B cell (primary cell): ENCODE measurements around the gene TNIP1.

Experiments used
- EZH2 ChIP-seq: IDR thresholded peaks from 2 replicates; pipeline ENCODE4 v1.6.1; 2012; ENCODE audit warnings: borderline replicate concordance, low read depth, mild to moderate bottlenecking, moderate library complexity, low read length; ENCODE audit not compliant: insufficient read depth, poor library complexity, severe bottlenecking
- TF ChIP-seq, protein P1 (sequence below): fragments of 200-600 bp; IDR thresholded peaks from one replicate; pipeline ENCODE4 v1.8.0; 2022; ENCODE audit warnings: antibody characterized with exemption, mild to moderate bottlenecking

DNA sequence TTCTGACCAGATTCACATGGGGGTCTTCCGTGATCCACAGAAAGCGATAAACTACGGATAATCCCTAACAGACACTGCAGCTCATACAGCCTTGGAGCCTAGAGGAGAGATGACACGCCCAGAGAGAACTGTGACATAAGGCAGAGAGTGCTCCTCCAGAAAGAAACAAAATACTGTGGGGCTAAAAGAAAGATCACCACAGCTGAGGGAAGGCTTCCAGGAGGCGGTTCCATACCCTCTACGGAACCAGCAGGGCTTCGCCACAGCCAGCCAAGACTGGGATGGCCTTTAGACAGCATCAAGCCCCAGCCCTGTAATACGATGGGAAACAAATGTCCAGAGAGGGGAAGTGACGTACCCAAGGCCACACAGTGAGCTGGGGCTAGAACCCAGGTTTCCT is 41.2 kb downstream of the TNIP1 start:
- TF ChIP-seq, protein P1, sequence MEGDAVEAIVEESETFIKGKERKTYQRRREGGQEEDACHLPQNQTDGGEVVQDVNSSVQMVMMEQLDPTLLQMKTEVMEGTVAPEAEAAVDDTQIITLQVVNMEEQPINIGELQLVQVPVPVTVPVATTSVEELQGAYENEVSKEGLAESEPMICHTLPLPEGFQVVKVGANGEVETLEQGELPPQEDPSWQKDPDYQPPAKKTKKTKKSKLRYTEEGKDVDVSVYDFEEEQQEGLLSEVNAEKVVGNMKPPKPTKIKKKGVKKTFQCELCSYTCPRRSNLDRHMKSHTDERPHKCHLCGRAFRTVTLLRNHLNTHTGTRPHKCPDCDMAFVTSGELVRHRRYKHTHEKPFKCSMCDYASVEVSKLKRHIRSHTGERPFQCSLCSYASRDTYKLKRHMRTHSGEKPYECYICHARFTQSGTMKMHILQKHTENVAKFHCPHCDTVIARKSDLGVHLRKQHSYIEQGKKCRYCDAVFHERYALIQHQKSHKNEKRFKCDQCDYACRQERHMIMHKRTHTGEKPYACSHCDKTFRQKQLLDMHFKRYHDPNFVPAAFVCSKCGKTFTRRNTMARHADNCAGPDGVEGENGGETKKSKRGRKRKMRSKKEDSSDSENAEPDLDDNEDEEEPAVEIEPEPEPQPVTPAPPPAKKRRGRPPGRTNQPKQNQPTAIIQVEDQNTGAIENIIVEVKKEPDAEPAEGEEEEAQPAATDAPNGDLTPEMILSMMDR = no peak
- TF ChIP-seq EZH2 = no peak
